GM23248 (cell line): ENCODE measurements around the gene HSPA12B. TPM values are rescaled to one million over a fixed set of nuclear protein-coding genes. Genes with fewer than 3 reads are reported as not detected.
"Not testable (repeated sequence)": the region's sequence is repeated elsewhere in the genome, so short reads cannot be mapped to it uniquely, and the experiment has no call there.

Source experiments
- DNase-seq: peaks from one replicate; pipeline ENCODE4 v3.0.0-alpha.2; 2015
- H2AFZ ChIP-seq: fragments of 200-600 bp; sonication (generic); 2 replicates; pipeline ENCODE4 v1.6.1; 2016; ENCODE audit warnings: antibody characterized with exemption
- H3F3A ChIP-seq: fragments of 200-600 bp; sonication (generic); 2 replicates; pipeline ENCODE4 v1.6.1; 2016; ENCODE audit warnings: mild to moderate bottlenecking, antibody characterized with exemption, mixed run types; ENCODE audit not compliant: insufficient read depth
- H3K27ac ChIP-seq: fragments of 200-600 bp; sonication (generic); 2 replicates; pipeline ENCODE4 v1.5.1; 2016; ENCODE audit warnings: mild to moderate bottlenecking
- H3K27me3 ChIP-seq: fragments of 200-600 bp; sonication (generic); replicated peaks from 2 replicates; pipeline ENCODE4 v1.6.1; 2016; ENCODE audit warnings: mild to moderate bottlenecking; ENCODE audit not compliant: insufficient read depth
- H3K36me3 ChIP-seq: fragments of 200-600 bp; sonication (generic); 2 replicates; pipeline ENCODE4 v1.6.1; 2016; ENCODE audit warnings: low read depth, mild to moderate bottlenecking
- H3K4me1 ChIP-seq: fragments of 200-600 bp; sonication (generic); 2 replicates; pipeline ENCODE4 v1.6.1; 2016; ENCODE audit warnings: mild to moderate bottlenecking; ENCODE audit not compliant: insufficient read depth
- H3K4me2 ChIP-seq: fragments of 200-600 bp; sonication (generic); one replicate; pipeline ENCODE4 v1.6.1; 2016; ENCODE audit warnings: mild to moderate bottlenecking; ENCODE audit not compliant: unreplicated experiment
- H3K4me3 ChIP-seq: fragments of 200-600 bp; sonication (generic); 2 replicates; pipeline ENCODE4 v1.5.1; 2016; ENCODE audit warnings: mild to moderate bottlenecking
- H3K79me2 ChIP-seq: fragments of 200-600 bp; sonication (generic); 2 replicates; pipeline ENCODE4 v1.6.1; 2016; ENCODE audit warnings: mild to moderate bottlenecking; ENCODE audit not compliant: insufficient read depth
- H3K9ac ChIP-seq: fragments of 200-600 bp; sonication (generic); 2 replicates; pipeline ENCODE4 v1.6.1; 2016; ENCODE audit warnings: mild to moderate bottlenecking
- H3K9me2 ChIP-seq: fragments of 200-600 bp; sonication (generic); 2 replicates; pipeline ENCODE4 v1.6.1; 2016; ENCODE audit warnings: mixed run types, mild to moderate bottlenecking, moderate library complexity; ENCODE audit not compliant: insufficient read depth
- H3K9me3 ChIP-seq: fragments of 200-600 bp; sonication (generic); one replicate; pipeline ENCODE4 v1.6.1; 2017; ENCODE audit warnings: low read depth
- H4K20me1 ChIP-seq: fragments of 200-600 bp; sonication (generic); 2 replicates; pipeline ENCODE4 v1.6.0; 2016; ENCODE audit not compliant: insufficient read depth
- EZH2 ChIP-seq: fragments of 200-600 bp; sonication (generic); IDR thresholded peaks from 2 replicates; pipeline ENCODE4 v1.6.1; 2018; ENCODE audit warnings: antibody characterized with exemption, mild to moderate bottlenecking; ENCODE audit not compliant: insufficient read depth, poor library complexity, severe bottlenecking
- EZH2phosphoT487 ChIP-seq: fragments of 200-600 bp; sonication (generic); IDR thresholded peaks from 2 replicates; pipeline ENCODE4 v1.6.1; 2018; ENCODE audit warnings: antibody characterized with exemption, moderate library complexity, mild to moderate bottlenecking, low read depth; ENCODE audit not compliant: insufficient read depth
- WGBS, 2 experiments: methylation state at CpG; one replicate each; pipeline ENCODE4 v1.1.6; 2015 to 2017; ENCODE audit warnings: low lambda C conversion rate in 2 of 2, low coverage in 1 of 2; ENCODE audit errors: missing lambda C conversion rate in 2 of 2; 5-methylcytosine and 5-hydroxymethylcytosine counted together
- in situ Hi-C: fragments of 300-500 bp; cut with MboI; formaldehyde crosslinking; loops from 2 replicates; pipeline ENCODE4 v1.15.0; 2020
- polyA plus RNA-seq: library from polyadenylated mRNA; unstranded; fragments of >200 nt; fragmentation: Nextera tagmentation; extraction: Ambion mirVana; gene quantifications from 2 replicates; pipeline ENCODE4 v1.2.1, GENCODE V29; 2016
- total RNA-seq: library from RNA; depleted of rRNA; stranded (reverse); fragments of >200 nt; shearing (Covaris generic); gene quantifications from 2 replicates; pipeline ENCODE4 v1.2.3, GENCODE V29; 2014

The HSPA12B gene
- total and polyA plus RNA-seq, 2 experiments from 2014 or later, result 0.11 TPM; not detected in 1

DNA sequence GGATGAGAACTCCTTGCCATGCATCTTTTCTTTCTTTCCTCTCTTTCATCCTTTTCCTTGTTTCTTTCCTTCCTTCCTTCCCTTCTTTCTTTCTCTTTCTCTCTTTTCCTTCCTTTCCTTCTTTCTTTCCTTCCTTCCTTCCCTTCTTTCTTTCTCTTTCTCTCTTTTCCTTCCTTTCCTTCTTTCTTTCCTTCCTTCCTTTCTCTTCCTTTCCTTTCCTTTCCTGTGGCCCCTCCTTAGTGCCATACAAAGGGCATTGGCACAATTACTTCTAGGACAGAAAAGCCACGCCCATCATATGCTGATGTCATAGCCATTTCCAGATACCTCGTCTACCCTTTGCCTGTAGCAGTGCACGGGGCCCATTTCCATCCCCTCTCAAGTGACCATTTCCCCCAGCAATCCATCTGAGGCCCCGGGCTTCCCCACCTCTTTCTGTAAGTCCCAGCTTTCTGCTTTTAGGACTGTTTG lies 56.2 kb downstream of the HSPA12B start:
- DNase-seq, result peak; percentile 40
- H4K20me1 ChIP-seq, result no peaks in the 10 kb centered on the region; the same call in 1 of the 2 replicates
- no peak for TF ChIP-seq EZH2
- no peak for TF ChIP-seq EZH2phosphoT487
- H3K27ac ChIP-seq, result no peak overlapping the region
- 0 out of 2 replicates have a peak, but pooled peaks cover 3% of the 10 kb centered on the region for H3F3A ChIP-seq
- in situ Hi-C loops, result no loop called here
- H3K4me2 ChIP-seq, result no peak overlapping the region
- H3K4me3 ChIP-seq, result no peak overlapping the region
- H2AFZ ChIP-seq, result 0 out of 2 replicates have a peak overlapping the region, but pooled peaks have one; percentile 5
- H3K27me3 ChIP-seq, result no peaks in the 10 kb centered on the region
- H3K4me1 ChIP-seq, result peaks cover 18% of the 10 kb centered on the region
- H3K9me3 ChIP-seq, result no peaks in the 10 kb centered on the region
- no peaks in the 10 kb centered on the region for H3K9me2 ChIP-seq
- H3K36me3 ChIP-seq, result no peaks in the 10 kb centered on the region; the same call in 1 of the 2 replicates
- peaks cover 24% of the 10 kb centered on the region for H3K79me2 ChIP-seq
- no peak overlapping the region for H3K9ac ChIP-seq
- 32 to 34% methylated on average over 4 of the region's 4 CpGs for WGBS, 2 experiments

DNA sequence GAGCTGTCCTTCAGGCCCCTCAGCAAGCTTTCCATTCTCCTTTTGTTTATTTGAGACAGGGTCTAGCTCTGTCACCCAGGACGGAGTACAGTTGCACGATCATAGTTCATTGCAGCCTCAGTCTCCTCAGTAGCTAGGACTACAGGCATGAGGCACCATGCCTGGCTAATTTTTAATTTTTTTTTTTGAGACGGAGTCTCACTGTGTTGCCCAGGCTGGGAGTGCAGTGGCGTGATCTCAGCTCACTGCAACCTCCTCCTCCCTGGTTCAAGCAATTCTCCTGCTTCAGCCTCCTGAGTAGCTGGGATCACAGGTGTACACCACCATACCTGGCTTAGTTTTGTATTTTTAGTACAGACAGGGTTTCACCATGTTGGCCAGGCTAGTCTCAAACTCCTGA lies 56.7 kb downstream of the HSPA12B start:
- H3K9me3 ChIP-seq, H3K4me3 ChIP-seq, H3F3A ChIP-seq, H2AFZ ChIP-seq, H3K4me2 ChIP-seq, H3K36me3 ChIP-seq, H4K20me1 ChIP-seq, H3K9me2 ChIP-seq, DNase-seq, H3K27ac ChIP-seq, H3K27me3 ChIP-seq, in situ Hi-C loops, H3K9ac ChIP-seq: not testable (repeated sequence)
- Histone ChIP-seq H3K4me1 (peaks cover 16% of the 10 kb centered on the region), H3K79me2 (peaks cover 19% of the 10 kb centered on the region)
- 71 to 77% methylated on average over 4 of the region's 4 CpGs for WGBS, 2 experiments

GRCh38 chr20:3794168-3794567 lies 61.7 kb downstream of the HSPA12B start:
- Histone ChIP-seq H3K4me1 (0 out of 2 replicates have a peak, but pooled peaks cover 12% of the 10 kb centered on the region), H3K79me2 (peaks cover 28% of the 10 kb centered on the region)
- H4K20me1 ChIP-seq, H3K27ac ChIP-seq, H3K27me3 ChIP-seq, in situ Hi-C loops, H2AFZ ChIP-seq, H3F3A ChIP-seq, DNase-seq, H3K9me2 ChIP-seq, H3K9ac ChIP-seq, H3K36me3 ChIP-seq, H3K4me2 ChIP-seq, H3K9me3 ChIP-seq, H3K4me3 ChIP-seq: not testable (repeated sequence)
- WGBS, 2 experiments, result 80 to 96% methylated on average over 1 of the region's 3 CpGs

- peaks cover 35% of the 10 kb centered on the region for H3K79me2 ChIP-seq
- no peaks in the 10 kb centered on the region for H3K9me3 ChIP-seq
- no peaks in the 10 kb centered on the region for H3K27me3 ChIP-seq
- peak overlapping the region; percentile 86 for H3K4me2 ChIP-seq
- H3K4me3 ChIP-seq, result peak overlapping the region; percentile 85
- H4K20me1 ChIP-seq, result no peaks in the 10 kb centered on the region
- in situ Hi-C loops, result no loop called here
- H3K27ac ChIP-seq, result peak overlapping the region; percentile 98
- no peak for DNase-seq
- H3K36me3 ChIP-seq, result no peaks in the 10 kb centered on the region
- H3K9ac ChIP-seq, result peak overlapping the region; percentile 94
- H3K9me2 ChIP-seq, result no peaks in the 10 kb centered on the region
- peak overlapping the region; percentile 83 for H2AFZ ChIP-seq
- no peak for TF ChIP-seq EZH2phosphoT487
- no peak for TF ChIP-seq EZH2
- H3F3A ChIP-seq, result no peaks in the 10 kb centered on the region
- 0 out of 2 replicates have a peak, but pooled peaks cover 12% of the 10 kb centered on the region for H3K4me1 ChIP-seq
- 61% methylated on average over 25 of the region's 25 CpGs for WGBS, 2 experiments
Measured at GRCh38 chr20:3794701-3795420, 62.4 kb downstream of the HSPA12B start.
